Germinal center (tissue), 1 donor: ENCODE data around the gene CCDC188.

Source experiments
- DNase-seq: peaks from one replicate; pipeline ENCODE4 v3.0.0; 2012; ENCODE audit warnings: mixed read lengths, low spot score

The CCDC188 gene

DNA sequence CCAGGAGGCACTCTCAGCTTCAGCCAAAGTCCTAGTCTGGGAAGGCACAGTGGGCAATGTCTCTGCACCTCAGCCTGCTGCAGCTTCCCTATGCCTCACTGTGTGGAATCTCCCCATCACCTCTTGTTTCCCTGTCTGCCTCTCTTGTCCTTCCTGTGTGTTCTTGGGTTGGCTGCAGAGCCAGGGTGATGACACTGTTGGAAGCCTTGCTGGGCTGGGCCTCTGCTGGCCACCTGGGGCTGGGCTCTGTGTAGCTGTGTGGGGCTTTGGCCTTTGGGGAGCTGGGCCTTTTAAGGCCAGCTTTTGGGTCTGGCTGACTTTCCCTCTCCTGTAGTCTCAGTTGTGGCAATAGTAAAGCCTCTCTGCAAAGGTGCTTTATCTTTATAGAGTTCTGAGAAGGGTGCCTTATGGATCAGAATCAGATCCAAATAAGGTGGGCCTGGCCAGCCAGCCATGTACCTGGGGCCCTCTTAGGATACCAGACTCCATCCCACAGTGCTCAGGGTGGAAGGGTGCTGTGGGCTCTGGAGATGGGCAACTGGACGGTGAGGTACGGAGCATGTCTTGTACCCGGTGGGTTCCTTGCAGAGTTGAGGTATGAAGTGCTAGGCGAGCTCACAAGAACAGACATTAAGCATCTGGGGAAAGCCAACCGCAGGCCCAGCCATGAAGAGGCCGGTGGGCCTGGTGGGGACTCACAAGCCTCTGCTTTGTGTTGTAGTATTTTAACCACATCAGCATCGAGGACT lies 45.2 kb downstream of the CCDC188 start:
- DNase-seq: no peak

- no peak for DNase-seq
Observed at GRCh38 chr22:20102203-20102780, 48.6 kb downstream of the CCDC188 start.

- DNase-seq: no peak
Observed at GRCh38 chr22:20101638-20102037, 49.2 kb downstream of the CCDC188 start.

- DNase-seq: no peak
Observed at GRCh38 chr22:20099099-20099711, 51.6 kb downstream of the CCDC188 start.
